Body of pancreas (tissue), 4 donors: ENCODE data around the gene CDK8.
"Not testable (repeated sequence)": the region's sequence is repeated elsewhere in the genome, so short reads cannot be mapped to it uniquely, and the experiment has no call there.

ENCODE experiments used
- CTCF ChIP-seq, 7 experiments: fragments of 450-650 bp in 4 of 7; fragments of 200-600 bp in 3 of 7; sonication (generic) in 3 of 7; IDR thresholded peaks; one replicate each; pipeline ENCODE4 v1.5.1; 2016 to 2019; ENCODE audit warnings: antibody characterized with exemption in 7 of 7
- POLR2A ChIP-seq, 3 donors: fragments of 450-650 bp; IDR thresholded peaks; one replicate each; pipeline ENCODE4 v1.6.1; 2016; ENCODE audit warnings: antibody characterized with exemption in 3 of 3, mild to moderate bottlenecking in 2 of 3

DNA sequence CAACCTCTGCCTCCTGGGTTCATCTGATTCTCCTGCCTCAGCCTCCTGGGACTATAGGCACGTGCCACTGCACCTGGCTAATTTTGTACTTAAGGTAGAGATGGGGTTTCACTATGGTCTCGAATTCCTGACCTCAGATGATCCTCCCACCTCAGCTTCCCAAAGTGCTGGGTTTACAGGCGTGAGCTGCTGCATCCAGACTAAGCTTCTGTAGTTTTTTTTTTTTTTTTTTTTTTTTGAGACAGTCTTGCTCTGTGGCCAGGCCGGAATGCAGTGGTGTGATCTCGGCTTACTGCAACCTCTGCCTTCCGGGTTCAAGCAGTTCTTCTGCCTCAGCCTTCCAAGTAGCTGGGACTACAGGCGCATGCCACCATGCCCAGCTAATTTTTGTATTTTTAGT, 34.9 kb downstream of the CDK8 start:
- TF ChIP-seq CTCF, POLR2A (IDR thresholded peaks at IDR 0.05): not testable (repeated sequence)
